ENCODE results near the gene ARID2. TPM values are rescaled to one million over a fixed set of nuclear protein-coding genes. Genes with fewer than 3 reads are reported as not detected.

ARID2 gene
- total and polyA plus RNA-seq, 9 of the 15 experiments (the other 6 are each of a cell fraction or from before 2014, with no cell fraction given): 13.4 to 41.6 (median 29.4) TPM

GRCh38 chr12:45872446-45872845, 142.9 kb downstream of the ARID2 start (continued):
- TF ChIP-seq ZNF512 (tag; IDR thresholded peaks at IDR 0.05) (no peak), SP1 (CRISPR knock-in tag; IDR thresholded peaks at IDR 0.05) (no peak), ZBTB9 (CRISPR knock-in tag; IDR thresholded peaks at IDR 0.05) (no peak), IFI16 (CRISPR knock-in tag; IDR thresholded peaks at IDR 0.05) (no peak)

- no peak for FAIRE-seq
- in situ Hi-C loops (cut with MboI) (no loop called here), intact Hi-C loops (cut with micrococcal nuclease) (no loop called here)
- H3K27ac ChIP-seq (ENCODE audit: extremely low read depth, low read depth, low read length): no peak overlapping the region
- no peak overlapping the region for H3K9ac ChIP-seq (ENCODE audit: insufficient read depth in 1 of 2, low read depth in 2 of 2, low read length in 2 of 2)
- 96% methylated on average over 5 of the region's 5 CpGs for WGBS (ENCODE audit: insufficient coverage, low coverage, missing lambda C conversion rate)
- peaks cover 0 to 19% of the 10 kb centered on the region in 2 experiments; a peak in 3 of 5 replicates for H3K4me1 ChIP-seq (replicated peaks in 1 of 2; ENCODE audit: control insufficient read depth in 2 of 2, insufficient read depth in 2 of 2, low read length in 2 of 2)
- no peak for TF ChIP-seq XRCC5 (IDR thresholded peaks at IDR 0.05; ENCODE audit: low read depth, low read length)
- CTCF ChIA-PET (ENCODE audit: low intra/inter-chr PET ratio): interaction anchor here (0.6 kb wide), 2 partner anchors 41 to 878 kb away, joined by 4 to 5 read pairs; no protein-coding TSS in a partner anchor
- H3K9me3 ChIP-seq (replicated peaks; ENCODE audit: control insufficient read depth, insufficient read depth, low read depth, low read length): no peaks in the 10 kb centered on the region
- H3K4me2 ChIP-seq (ENCODE audit: insufficient read depth, low read length): no peak overlapping the region
- no peak overlapping the region for H2AFZ ChIP-seq (ENCODE audit: low read depth, low read length)
- no peaks in the 10 kb centered on the region for H3K27me3 ChIP-seq (ENCODE audit: control insufficient read depth in 2 of 2, insufficient read depth in 2 of 2, low read length in 2 of 2)
- no peak for ATAC-seq
- POLR2A ChIA-PET: no interaction called here
- BruUV-seq (replicated peaks): no TSS peak
- H3K36me3 ChIP-seq (ENCODE audit: control insufficient read depth, insufficient read depth, low read length): peaks cover 52% of the 10 kb centered on the region
- H3K9me1 ChIP-seq (ENCODE audit: control insufficient read depth, insufficient read depth, low read length): no peaks in the 10 kb centered on the region
- DNase-seq (ENCODE audit: extremely low read depth in 1 of 4, low spot score in 3 of 4): no peak
- no peak overlapping the region for H3K4me3 ChIP-seq
- peaks cover 16% of the 10 kb centered on the region; the same call in 1 of the 3 replicates for H3K79me2 ChIP-seq (ENCODE audit: control insufficient read depth, insufficient read depth, low read length)
- H4K20me1 ChIP-seq (replicated peaks; ENCODE audit: control insufficient read depth, insufficient read depth, low read length): no peaks in the 10 kb centered on the region
Observed at GRCh38 chr12:45877069-45877468, 147.6 kb downstream of the ARID2 start.
